Calu3 (cell line): ENCODE measurements around the gene RASD2. TPM values are rescaled to one million over a fixed set of nuclear protein-coding genes. Genes with fewer than 3 reads are reported as not detected.

Experiments used
- BruUV-seq: library from RNA; stranded (reverse); fragments of 400-500 nt; replicated peaks from 2 replicates; lab custom pipeline; 2021; lab: Mats Ljungman, UMichigan
- CTCF ChIA-PET: fragments of 300-600 bp; sonication (Branson Sonifier 250); formaldehyde crosslinking; loops from one replicate; lab custom pipeline; 2022; ENCODE audit warnings: antibody characterized with exemption; lab: Charles Lee
- DNase-seq: peaks from one replicate; pipeline ENCODE4 v3.0.0; 2022
- H3K27ac Mint-ChIP-seq: one replicate; pipeline ENCODE4 v1.8.0; 2022; ENCODE audit warnings: mixed read lengths; ENCODE audit not compliant: unreplicated experiment
- H3K27me3 Mint-ChIP-seq: one replicate; pipeline ENCODE4 v1.8.0; 2022; ENCODE audit warnings: mixed read lengths; ENCODE audit not compliant: unreplicated experiment
- H3K36me3 Mint-ChIP-seq: one replicate; pipeline ENCODE4 v1.8.0; 2022; ENCODE audit warnings: mild to moderate bottlenecking, moderate library complexity, mixed read lengths; ENCODE audit not compliant: insufficient read depth, unreplicated experiment
- H3K4me1 Mint-ChIP-seq: one replicate; pipeline ENCODE4 v1.8.0; 2022; ENCODE audit warnings: mild to moderate bottlenecking, low read depth, mixed read lengths; ENCODE audit not compliant: unreplicated experiment
- H3K4me3 Mint-ChIP-seq: one replicate; pipeline ENCODE4 v1.8.0; 2022; ENCODE audit warnings: mild to moderate bottlenecking, low read depth, moderate library complexity, mixed read lengths; ENCODE audit not compliant: unreplicated experiment
- H3K9me3 Mint-ChIP-seq: one replicate; pipeline ENCODE4 v1.8.0; 2022; ENCODE audit warnings: low read depth, mixed read lengths; ENCODE audit not compliant: unreplicated experiment
- CTCF ChIP-seq: fragments of 200-600 bp; IDR thresholded peaks from one replicate; pipeline ENCODE4 v1.8.0; 2022; ENCODE audit warnings: antibody characterized with exemption; ENCODE audit not compliant: unreplicated experiment
- intact Hi-C: fragments of 100-400 bp; cut with micrococcal nuclease; formaldehyde crosslinking; loops from one replicate; pipeline ENCODE4 v1.10.0; 2022; ENCODE audit not compliant: unreplicated experiment
- total RNA-seq: library from RNA; stranded (reverse); gene quantifications from 2 replicates; pipeline ENCODE4 v1.2.3, GENCODE V29; 2022

RASD2 gene
- total RNA-seq, 1 experiment from 2014 or later = 0.14 TPM

GRCh38 chr22:35598396-35598710 lies 57.7 kb downstream of the RASD2 start:
- CTCF ChIA-PET = no interaction called here
- no peak overlapping the region for H3K27ac Mint-ChIP-seq
- H3K27me3 Mint-ChIP-seq = no peaks in the 10 kb centered on the region
- BruUV-seq = no TSS peak
- no peaks in the 10 kb centered on the region for H3K36me3 Mint-ChIP-seq
- TF ChIP-seq CTCF = no peak
- H3K9me3 Mint-ChIP-seq = no peaks in the 10 kb centered on the region
- intact Hi-C loops = no loop called here
- peaks cover 2% of the 10 kb centered on the region for H3K4me1 Mint-ChIP-seq
- DNase-seq = no peak
- no peak overlapping the region for H3K4me3 Mint-ChIP-seq

- Mint-ChIP-seq H3K27ac (no peak overlapping the region), H3K9me3 (no peaks in the 10 kb centered on the region), H3K4me3 (no peak overlapping the region), H3K4me1 (no peaks in the 10 kb centered on the region), H3K27me3 (no peaks in the 10 kb centered on the region), H3K36me3 (no peaks in the 10 kb centered on the region)
- TF ChIP-seq CTCF = no peak
- CTCF ChIA-PET = no interaction called here
- no TSS peak for BruUV-seq
- no peak for DNase-seq
- intact Hi-C loops = no loop called here
Observed at GRCh38 chr22:35599364-35599763, 58.7 kb downstream of the RASD2 start.

GRCh38 chr22:35600476-35600875 lies 59.8 kb downstream of the RASD2 start:
- no peak for DNase-seq
- no TSS peak for BruUV-seq
- CTCF ChIA-PET = no interaction called here
- H3K4me1 Mint-ChIP-seq = no peaks in the 10 kb centered on the region
- TF ChIP-seq CTCF = no peak
- no peaks in the 10 kb centered on the region for H3K36me3 Mint-ChIP-seq
- no peak overlapping the region for H3K27ac Mint-ChIP-seq
- intact Hi-C loops = no loop called here
- H3K9me3 Mint-ChIP-seq = no peaks in the 10 kb centered on the region
- no peaks in the 10 kb centered on the region for H3K27me3 Mint-ChIP-seq
- no peak overlapping the region for H3K4me3 Mint-ChIP-seq

GRCh38 chr22:35601013-35601580 lies 60.5 kb downstream of the RASD2 start:
- intact Hi-C loops = no loop called here

More at GRCh38 chr22:35601013-35601580, 60.5 kb downstream of the RASD2 start:
- no peaks in the 10 kb centered on the region for H3K9me3 Mint-ChIP-seq
- H3K27ac Mint-ChIP-seq = no peak overlapping the region
- H3K4me3 Mint-ChIP-seq = no peak overlapping the region
- CTCF ChIA-PET = no interaction called here
- no peaks in the 10 kb centered on the region for H3K4me1 Mint-ChIP-seq
- no peaks in the 10 kb centered on the region for H3K27me3 Mint-ChIP-seq
- no peak for DNase-seq
- no peaks in the 10 kb centered on the region for H3K36me3 Mint-ChIP-seq
- no peak for TF ChIP-seq CTCF
- BruUV-seq = no TSS peak
